Esophagus muscularis mucosa (tissue), 4 donors: ENCODE results near the gene CDC14B. TPM values are rescaled to one million over a fixed set of nuclear protein-coding genes. Genes with fewer than 3 reads are reported as not detected.

ENCODE experiments used
- DNase-seq: peaks from one replicate; pipeline ENCODE4 v3.0.0-alpha.2; 2017; ENCODE audit errors: extremely low spot score
- H3K27ac ChIP-seq, 4 donors: fragments of 200-600 bp; sonication (generic); replicated peaks in 1 of 4; 1 replicate in 3 of 4; 2 replicates in 1 of 4; pipeline ENCODE4 v1.5.1; 2016 to 2019; ENCODE audit warnings: mild to moderate bottlenecking in 1 of 4
- H3K27me3 ChIP-seq, 4 donors: fragments of 200-600 bp; sonication (generic); one replicate each; pipeline versions ENCODE4 v1.5.1 to v1.6.0; 2016 to 2019
- H3K36me3 ChIP-seq, 4 donors: fragments of 200-600 bp; sonication (generic); one replicate each; pipeline ENCODE4 v1.5.1; 2016 to 2019
- H3K4me1 ChIP-seq, 4 donors: fragments of 200-600 bp; sonication (generic); one replicate each; pipeline ENCODE4 v1.5.1; 2016 to 2019
- H3K4me3 ChIP-seq, 4 donors: fragments of 200-600 bp; sonication (generic); 1 replicate in 2 of 4; 2 replicates in 2 of 4; pipeline ENCODE4 v1.5.1; 2016 to 2019; ENCODE audit warnings: mild to moderate bottlenecking in 4 of 4, moderate library complexity in 1 of 4
- H3K9me3 ChIP-seq, 4 donors: fragments of 200-600 bp; sonication (generic); 1 replicate in 3 of 4; 2 replicates in 1 of 4; pipeline ENCODE4 v1.5.1; 2016 to 2019
- EP300 ChIP-seq: sonication (generic); formaldehyde crosslinking; IDR thresholded peaks from one replicate; pipeline ENCODE4 v1.6.1; 2017; ENCODE audit warnings: antibody characterized with exemption
- POLR2A ChIP-seq: fragments of 450-650 bp; IDR thresholded peaks from one replicate; pipeline ENCODE4 v1.6.1; 2017; ENCODE audit warnings: antibody characterized with exemption, moderate library complexity, mild to moderate bottlenecking, low read depth
- POLR2AphosphoS5 ChIP-seq, 2 donors: sonication (generic); formaldehyde crosslinking; IDR thresholded peaks; one replicate each; pipeline ENCODE4 v1.6.1; 2017; ENCODE audit warnings: antibody characterized with exemption in 2 of 2
- WGBS: methylation state at CpG from one replicate; pipeline ENCODE4 v1.1.5; 2018; 5-methylcytosine and 5-hydroxymethylcytosine counted together
- intact Hi-C: fragments of 100-400 bp; cut with DNase I; formaldehyde crosslinking; loops from one replicate; pipeline ENCODE4 v1.15.1; 2023
- total RNA-seq, 4 donors: library from RNA; depleted of rRNA; stranded (reverse); fragments of >200 nt; gene quantifications; one replicate each; pipeline versions ENCODE4 v1.1.0 to v1.2.1, GENCODE V29; 2016
- TF ChIP-seq, protein P1 (sequence below), 3 experiments: fragments of 200-600 bp in 2 of 3; fragments of 450-650 bp in 1 of 3; sonication (generic) in 2 of 3; IDR thresholded peaks; one replicate each; pipeline ENCODE4 v1.5.1; 2017 to 2019; ENCODE audit warnings: antibody characterized with exemption in 3 of 3, mild to moderate bottlenecking in 2 of 3, moderate library complexity in 1 of 3

Gene CDC14B
- total RNA-seq, 4 donors from 2014 or later, result 22.0 to 39.7 (median 27.0) TPM

DNA sequence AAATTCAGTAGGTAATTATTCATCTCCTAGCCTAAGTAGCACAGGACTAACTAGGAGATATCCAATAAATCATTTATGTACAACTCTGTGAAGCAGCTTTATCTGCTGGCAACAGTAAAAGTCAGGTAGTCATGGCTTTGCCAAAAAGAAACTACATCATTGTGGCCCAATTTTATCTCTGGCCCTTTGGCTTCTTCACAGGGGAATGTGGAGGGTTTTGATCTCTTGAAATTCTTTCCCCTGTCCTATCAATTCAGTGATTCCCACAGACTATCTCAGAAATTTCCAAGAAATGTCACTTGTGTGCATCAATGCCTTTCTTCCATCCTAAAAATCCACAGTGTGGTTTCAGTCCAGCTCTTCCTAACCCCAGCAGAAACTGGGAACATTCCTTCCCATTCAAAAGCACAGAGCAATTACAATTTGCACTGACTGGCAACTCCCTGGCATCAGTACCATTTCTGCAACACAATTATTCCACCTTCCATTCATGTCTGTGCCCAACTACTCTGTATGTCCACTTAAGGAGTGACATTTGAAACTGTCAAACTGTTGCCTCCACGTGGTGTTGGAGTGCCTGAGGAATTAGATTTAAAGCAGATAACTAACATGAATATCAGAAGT lies 6.6 kb downstream of the CDC14B start:
- Histone ChIP-seq H3K9me3 (no peaks in the 10 kb centered on the region), H3K27ac (peak overlapping the region; percentile 71 to 74 (median 72)), H3K36me3 (no peaks in the 10 kb centered on the region), H3K4me3 (no peak overlapping the region), H3K4me1 (peaks cover 16 to 47% (median 32%) of the 10 kb centered on the region in 4 donors), H3K27me3 (no peaks in the 10 kb centered on the region)
- TF ChIP-seq POLR2A (no peak), POLR2AphosphoS5 (IDR thresholded peaks at IDR 0.05) (no peak), EP300 (no peak)
- TF ChIP-seq, protein P1, sequence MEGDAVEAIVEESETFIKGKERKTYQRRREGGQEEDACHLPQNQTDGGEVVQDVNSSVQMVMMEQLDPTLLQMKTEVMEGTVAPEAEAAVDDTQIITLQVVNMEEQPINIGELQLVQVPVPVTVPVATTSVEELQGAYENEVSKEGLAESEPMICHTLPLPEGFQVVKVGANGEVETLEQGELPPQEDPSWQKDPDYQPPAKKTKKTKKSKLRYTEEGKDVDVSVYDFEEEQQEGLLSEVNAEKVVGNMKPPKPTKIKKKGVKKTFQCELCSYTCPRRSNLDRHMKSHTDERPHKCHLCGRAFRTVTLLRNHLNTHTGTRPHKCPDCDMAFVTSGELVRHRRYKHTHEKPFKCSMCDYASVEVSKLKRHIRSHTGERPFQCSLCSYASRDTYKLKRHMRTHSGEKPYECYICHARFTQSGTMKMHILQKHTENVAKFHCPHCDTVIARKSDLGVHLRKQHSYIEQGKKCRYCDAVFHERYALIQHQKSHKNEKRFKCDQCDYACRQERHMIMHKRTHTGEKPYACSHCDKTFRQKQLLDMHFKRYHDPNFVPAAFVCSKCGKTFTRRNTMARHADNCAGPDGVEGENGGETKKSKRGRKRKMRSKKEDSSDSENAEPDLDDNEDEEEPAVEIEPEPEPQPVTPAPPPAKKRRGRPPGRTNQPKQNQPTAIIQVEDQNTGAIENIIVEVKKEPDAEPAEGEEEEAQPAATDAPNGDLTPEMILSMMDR (IDR thresholded peaks at IDR 0.05), result no peak
- no peak for DNase-seq
- 41% methylated on average over 1 of the region's 1 CpG for WGBS
- intact Hi-C loops, result no loop called here

DNA sequence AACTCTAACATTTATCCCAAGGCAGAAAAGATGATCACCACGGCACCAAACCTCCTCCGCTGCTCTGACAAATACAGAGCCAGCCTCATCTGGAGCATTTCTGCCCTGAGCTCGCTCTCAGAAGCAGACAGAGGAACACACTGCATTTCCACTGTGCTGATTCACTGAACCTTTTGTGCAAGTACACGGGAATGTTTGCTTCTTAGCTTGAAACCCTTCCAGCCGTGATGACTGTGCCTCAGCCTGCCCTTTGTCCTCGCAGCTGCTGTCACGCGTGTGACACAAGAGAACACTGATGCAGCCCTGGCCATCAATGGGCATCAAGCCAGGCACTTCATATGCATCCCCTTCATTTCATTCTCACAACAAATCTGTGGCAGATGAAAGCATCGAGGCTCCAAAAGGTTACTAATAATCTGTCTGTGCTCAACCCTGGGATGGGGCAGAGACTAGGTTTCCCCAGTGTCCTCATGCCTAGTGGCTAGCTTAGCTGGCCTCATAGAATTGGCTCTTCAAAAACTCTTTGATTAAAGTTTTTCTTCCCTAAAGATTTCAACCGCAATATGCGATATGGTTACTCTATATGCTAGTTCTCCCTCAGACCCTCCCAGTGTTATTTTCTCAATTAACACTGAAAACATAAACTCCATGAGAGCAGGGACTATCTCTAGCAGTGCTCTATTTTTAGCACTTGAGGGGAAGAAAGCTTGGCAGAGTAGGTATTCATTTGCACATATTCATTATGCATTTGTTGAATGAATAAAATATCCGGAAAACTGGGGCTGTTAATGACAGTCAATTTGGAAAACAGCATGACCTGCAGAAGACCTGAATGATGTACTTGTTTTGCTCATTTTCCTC lies 7.3 kb downstream of the CDC14B start:
- Histone ChIP-seq H3K4me3 (peak overlapping the region; percentile 12 to 17 (median 16)), H3K9me3 (no peaks in the 10 kb centered on the region), H3K4me1 (peaks cover 16 to 44% (median 28%) of the 10 kb centered on the region in 4 donors), H3K27me3 (no peaks in the 10 kb centered on the region), H3K36me3 (no peaks in the 10 kb centered on the region), H3K27ac (peak overlapping the region; percentile 71 to 74 (median 72))
- TF ChIP-seq, protein P1 (IDR thresholded peaks at IDR 0.05), result no peak
- no peak for TF ChIP-seq POLR2A
- peak; percentile 81 to 82 for TF ChIP-seq POLR2AphosphoS5 (IDR thresholded peaks at IDR 0.05)
- no peak for TF ChIP-seq EP300
- intact Hi-C loops, result no loop called here
- no peak for DNase-seq
- 44% methylated on average over 12 of the region's 12 CpGs for WGBS

DNA sequence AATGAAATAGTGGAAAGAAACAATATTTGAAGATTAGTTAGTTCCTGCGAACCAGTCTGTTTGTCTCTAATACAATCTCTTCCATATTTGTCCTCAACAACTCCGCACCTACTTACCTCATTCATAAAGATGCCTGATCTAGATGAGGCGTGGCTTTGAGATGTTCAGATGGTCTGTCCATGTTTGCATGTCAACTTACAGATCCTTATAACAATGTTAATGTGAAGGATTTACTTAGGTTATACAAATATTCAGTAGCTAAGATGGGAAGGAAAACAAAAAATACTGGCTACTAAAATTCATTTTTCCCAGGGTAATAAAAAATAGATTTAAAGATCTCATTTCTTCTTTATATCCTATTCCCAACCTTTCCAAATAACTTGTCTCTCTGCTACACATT lies 8.3 kb downstream of the CDC14B start:
- Histone ChIP-seq H3K27me3 (no peaks in the 10 kb centered on the region), H3K27ac (peak overlapping the region; percentile 71 to 74 (median 72)), H3K9me3 (no peaks in the 10 kb centered on the region), H3K4me1 (peaks cover 16 to 44% (median 28%) of the 10 kb centered on the region in 4 donors), H3K4me3 (no peak overlapping the region), H3K36me3 (no peaks in the 10 kb centered on the region)
- 93% methylated on average over 3 of the region's 3 CpGs for WGBS
- TF ChIP-seq POLR2AphosphoS5 (IDR thresholded peaks at IDR 0.05), result no peak
- TF ChIP-seq, protein P1 (IDR thresholded peaks at IDR 0.05), result no peak
- TF ChIP-seq POLR2A, result no peak
- no peak for DNase-seq
- intact Hi-C loops, result no loop called here

DNA sequence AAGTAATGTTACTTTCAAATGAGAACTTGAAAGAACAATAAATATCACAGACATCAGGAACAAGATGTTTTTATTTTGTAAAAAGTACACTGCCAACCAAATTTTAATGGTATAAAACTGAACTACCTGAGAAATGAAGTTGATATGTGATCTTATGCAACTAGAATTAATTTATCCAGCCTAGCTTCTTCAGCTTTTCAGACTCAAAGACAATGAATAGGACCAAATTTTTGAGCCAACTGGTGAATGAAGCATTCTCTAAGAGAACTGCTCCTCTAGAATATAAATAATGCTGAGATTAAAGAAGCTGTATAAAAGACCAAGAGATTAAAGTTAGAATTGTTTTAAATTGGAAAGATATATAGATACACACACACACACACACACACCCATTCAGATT lies 9.9 kb downstream of the CDC14B start:
- H3K27me3 ChIP-seq, result no peaks in the 10 kb centered on the region
- no peak for DNase-seq
- H3K36me3 ChIP-seq, result no peaks in the 10 kb centered on the region
- no peak overlapping the region for H3K27ac ChIP-seq
- intact Hi-C loops, result no loop called here
- H3K4me1 ChIP-seq, result peaks cover 21 to 42% (median 31%) of the 10 kb centered on the region in 4 donors
- H3K4me3 ChIP-seq, result no peak overlapping the region
- no peaks in the 10 kb centered on the region for H3K9me3 ChIP-seq
- TF ChIP-seq EP300 (no peak), POLR2AphosphoS5 (IDR thresholded peaks at IDR 0.05) (no peak), POLR2A (no peak)
- TF ChIP-seq, protein P1 (IDR thresholded peaks at IDR 0.05), result no peak
